WI38 (cell line): ENCODE data around the gene GPER1.

ENCODE experiments used
- H3K4me3 ChIP-seq: 2 replicates; pipeline ENCODE4 v1.5.1; 2011; ENCODE audit warnings: low read depth, mild to moderate bottlenecking, control low read depth, low read length
- TF ChIP-seq, protein P1 (sequence below): IDR thresholded peaks from 2 replicates; pipeline ENCODE4 v1.5.1; 2012; ENCODE audit warnings: low read depth, mild to moderate bottlenecking, control low read depth, low read length

The GPER1 gene

DNA sequence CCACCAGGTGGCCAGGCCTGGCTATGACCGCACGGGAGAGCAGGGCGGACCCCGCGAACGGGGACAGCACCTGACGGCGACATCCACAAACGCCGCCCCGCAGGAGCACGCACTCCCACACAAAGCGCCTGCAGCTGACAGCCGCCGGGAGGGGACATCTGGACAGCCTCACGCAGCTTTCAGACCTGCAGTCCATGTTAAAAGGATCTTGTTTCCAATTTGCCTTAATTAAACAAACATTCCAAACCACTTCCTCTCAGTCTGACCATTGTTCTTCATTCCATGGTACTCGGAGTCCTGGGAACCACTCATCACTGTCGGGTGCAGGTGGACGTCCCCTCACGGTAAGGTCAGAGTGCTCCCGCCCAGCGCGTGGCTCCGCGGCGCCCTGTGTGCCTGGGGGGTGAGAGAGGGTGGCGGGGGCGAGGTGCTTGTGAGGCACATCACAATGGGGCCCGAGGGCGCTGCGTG is 5.9 kb upstream of the GPER1 start:
- H3K4me3 ChIP-seq, result no peak overlapping the region
- TF ChIP-seq, protein P1, sequence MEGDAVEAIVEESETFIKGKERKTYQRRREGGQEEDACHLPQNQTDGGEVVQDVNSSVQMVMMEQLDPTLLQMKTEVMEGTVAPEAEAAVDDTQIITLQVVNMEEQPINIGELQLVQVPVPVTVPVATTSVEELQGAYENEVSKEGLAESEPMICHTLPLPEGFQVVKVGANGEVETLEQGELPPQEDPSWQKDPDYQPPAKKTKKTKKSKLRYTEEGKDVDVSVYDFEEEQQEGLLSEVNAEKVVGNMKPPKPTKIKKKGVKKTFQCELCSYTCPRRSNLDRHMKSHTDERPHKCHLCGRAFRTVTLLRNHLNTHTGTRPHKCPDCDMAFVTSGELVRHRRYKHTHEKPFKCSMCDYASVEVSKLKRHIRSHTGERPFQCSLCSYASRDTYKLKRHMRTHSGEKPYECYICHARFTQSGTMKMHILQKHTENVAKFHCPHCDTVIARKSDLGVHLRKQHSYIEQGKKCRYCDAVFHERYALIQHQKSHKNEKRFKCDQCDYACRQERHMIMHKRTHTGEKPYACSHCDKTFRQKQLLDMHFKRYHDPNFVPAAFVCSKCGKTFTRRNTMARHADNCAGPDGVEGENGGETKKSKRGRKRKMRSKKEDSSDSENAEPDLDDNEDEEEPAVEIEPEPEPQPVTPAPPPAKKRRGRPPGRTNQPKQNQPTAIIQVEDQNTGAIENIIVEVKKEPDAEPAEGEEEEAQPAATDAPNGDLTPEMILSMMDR, result no peak

DNA sequence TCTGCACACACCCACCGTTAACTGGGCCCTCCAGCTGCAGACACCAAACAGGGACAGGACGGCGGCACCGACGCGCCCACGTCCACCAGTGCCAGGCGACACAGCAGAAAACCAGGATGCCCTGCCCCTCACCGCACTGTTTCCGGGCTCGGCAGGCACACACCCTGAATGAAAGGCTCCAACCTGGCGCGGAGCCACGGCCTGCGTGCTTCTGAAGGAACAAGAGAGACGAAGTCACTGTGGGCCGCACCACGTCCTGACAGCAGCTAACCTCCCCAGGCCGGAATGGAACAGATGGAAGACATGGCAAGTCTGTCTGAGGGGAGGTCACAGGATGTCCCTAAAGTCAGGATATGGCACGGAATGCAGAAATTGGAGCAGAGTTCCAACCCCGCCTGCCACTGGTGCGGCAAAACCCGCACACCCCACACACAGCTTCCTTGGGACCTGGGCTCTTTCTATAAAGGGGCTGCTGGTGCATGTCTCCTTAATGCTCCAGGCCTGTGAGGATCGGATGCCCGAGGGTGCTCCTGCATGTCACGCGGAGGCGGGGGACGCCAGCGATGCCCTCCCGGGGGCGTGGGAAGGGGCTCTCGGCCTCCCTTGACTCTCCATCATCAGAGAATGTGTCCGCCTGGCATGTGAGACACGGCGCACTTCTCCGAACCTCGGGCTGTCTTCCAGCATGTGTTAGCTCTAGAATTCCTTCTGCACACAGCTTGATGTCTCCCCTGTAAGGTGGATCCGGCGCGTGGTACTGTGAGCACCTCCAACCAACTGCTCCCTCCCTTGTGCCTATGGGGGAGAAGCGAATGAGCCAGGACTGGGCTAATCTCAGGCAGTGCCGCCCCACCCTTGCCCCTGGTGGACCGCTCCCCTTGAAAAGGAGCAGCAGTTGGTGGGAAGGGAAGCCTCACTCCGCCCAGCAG is 3.9 kb upstream of the GPER1 start:
- no peak overlapping the region for H3K4me3 ChIP-seq
- TF ChIP-seq, protein P1, result no peak

DNA sequence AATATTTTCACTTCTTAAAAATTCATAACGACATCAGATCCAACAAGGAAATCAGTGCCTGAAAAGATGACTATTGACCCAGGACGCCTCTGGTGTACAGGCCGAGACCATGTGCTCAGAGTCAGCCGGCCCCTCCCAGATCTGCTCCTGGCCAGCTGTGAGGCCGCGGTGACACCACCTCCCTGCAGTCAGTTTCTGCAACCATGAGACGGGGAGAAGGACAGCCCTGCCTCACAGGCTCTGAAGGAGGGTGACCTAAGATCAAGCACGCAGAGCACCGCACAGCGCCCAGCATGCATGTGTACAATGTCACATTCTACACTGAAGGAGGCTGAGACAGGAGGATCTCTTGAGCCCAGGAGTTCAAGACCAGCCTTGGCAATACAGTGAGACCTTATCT is 2.6 kb upstream of the GPER1 start:
- TF ChIP-seq, protein P1, result no peak
- no peak overlapping the region for H3K4me3 ChIP-seq

DNA sequence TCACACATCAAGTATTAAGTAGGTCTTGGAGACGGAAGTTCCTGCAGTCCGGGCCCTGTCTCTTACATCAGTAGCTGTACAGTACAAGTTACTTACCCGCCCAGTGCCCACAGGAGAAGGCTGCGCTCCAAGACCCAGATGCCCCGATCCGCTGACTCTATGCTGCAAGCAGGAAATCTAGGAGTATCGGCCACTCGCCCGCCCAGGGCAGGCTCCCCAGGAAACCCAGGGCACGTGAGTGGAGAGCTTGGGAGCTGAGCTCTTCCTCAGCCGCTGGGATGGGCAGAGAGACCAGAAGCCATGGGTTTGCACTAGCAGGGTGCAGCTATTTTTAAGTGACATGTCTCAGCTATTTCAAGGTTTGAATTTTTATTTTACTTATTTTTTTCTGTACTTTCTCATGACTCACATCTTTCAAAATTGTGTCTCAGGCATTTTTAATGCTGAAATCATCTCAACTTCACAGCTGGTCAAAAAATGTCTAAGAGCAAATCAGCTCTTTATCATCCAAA is 1.9 kb upstream of the GPER1 start:
- no peak overlapping the region for H3K4me3 ChIP-seq
- TF ChIP-seq, protein P1, result no peak

DNA sequence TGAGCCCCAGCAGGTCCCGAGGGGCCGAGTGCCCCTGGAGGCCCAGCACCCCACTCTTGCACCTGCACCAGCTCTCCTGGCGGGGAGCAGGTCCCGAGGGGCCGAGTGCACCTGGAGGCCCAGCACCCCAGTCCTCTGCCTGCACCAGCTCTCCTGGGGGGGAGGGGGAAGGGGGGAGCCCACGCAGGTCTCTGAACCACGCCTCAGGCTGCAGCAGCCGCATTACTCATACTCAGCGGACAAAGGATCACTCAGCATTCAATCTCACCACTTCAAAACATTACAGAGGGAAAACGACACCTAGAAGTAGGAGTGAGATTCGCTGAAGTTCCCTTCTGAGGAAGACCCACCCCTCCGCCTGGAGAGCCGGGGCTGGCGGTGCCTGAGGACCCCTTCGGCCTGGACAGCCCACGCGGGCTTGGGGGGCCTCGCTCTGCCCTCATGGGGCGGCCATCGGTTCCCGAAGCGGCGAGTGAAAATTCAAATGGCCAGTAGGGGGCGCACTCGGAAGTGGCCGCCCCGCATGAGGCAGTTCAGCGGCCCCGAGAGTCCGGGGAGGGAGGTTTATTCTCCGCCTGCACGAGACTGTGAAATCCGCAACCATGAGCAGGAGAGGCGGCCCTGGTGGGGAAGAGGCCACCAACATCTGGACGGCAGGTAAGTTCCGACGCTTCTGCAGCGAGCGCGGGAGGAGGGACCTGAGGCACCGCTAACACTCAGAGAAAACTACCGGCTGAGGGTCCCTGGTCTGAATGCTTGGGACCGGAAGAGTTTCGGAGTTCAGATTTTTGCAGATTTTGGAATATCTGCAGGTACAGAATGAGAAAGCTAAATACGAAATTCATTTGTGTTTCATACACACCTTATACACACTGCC is 1.1 kb upstream of the GPER1 start:
- H3K4me3 ChIP-seq, result peak overlapping the region; percentile 55
- TF ChIP-seq, protein P1, result peak; percentile 66

DNA sequence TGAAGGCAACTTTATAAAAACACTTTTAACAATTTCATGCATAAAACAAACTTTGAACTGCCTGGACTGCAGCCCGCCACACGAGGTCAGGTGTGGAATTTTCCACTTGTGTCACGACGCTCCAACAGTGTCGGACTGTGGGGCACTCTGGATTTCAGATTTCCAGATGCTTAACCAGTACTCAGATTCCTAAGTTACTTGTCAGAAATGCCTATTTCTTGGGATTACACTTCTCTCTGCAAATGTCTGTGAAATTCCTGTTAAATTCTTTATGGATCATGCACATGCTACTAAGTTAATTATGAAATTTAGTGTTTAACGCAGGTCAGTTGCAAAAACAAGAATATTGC is 473 bp upstream of the GPER1 start:
- TF ChIP-seq, protein P1, result no peak
- peak overlapping the region; percentile 55 for H3K4me3 ChIP-seq
